ENCODE measurements around the gene TRMT112. TPM values are rescaled to one million over a fixed set of nuclear protein-coding genes. Genes with fewer than 3 reads are reported as not detected.

TRMT112 gene
- polyA plus RNA-seq (2013, experiment 1 of 2; ENCODE audit: insufficient read length): 205 TPM
- polyA plus RNA-seq (2013, experiment 2 of 2; ENCODE audit: insufficient read length): 200 TPM

DNA sequence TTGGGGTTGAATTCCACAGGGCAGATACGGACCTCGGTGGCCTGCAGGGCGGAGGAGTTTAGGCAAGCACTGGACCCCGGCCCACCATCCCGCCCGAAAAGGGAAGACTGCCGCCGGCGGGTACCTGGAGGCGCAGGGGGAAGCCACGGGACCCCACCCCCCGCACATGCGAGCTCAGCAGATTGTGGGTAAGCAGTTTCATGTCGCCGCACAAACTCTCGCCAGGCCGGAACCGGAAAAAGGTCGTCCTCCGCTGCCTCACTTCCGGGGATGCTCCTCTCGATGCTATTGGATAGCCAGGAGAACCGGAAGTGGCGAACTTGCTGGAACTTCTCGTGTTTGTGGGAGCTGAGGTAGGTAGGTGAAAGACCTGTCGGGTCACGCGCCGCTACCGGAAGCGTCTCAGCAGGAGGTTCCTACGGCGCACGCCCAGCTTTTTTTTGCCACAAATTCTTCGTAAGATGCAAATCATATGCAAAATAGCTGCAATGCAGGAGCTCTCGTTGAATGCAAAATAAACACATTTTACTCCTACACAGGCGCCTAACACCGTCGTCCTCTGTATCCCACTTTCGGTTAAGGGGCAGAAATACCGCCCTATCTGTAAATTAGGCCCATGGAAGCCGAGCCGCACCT is at the start of gene TRMT112:
Gene TRMT112 (minus strand): TSS at position 235 of the 636 bp plus-strand sequence. CDS start 33 bp downstream, at position 202.
- DNase-seq: peak; percentile 97

DNA sequence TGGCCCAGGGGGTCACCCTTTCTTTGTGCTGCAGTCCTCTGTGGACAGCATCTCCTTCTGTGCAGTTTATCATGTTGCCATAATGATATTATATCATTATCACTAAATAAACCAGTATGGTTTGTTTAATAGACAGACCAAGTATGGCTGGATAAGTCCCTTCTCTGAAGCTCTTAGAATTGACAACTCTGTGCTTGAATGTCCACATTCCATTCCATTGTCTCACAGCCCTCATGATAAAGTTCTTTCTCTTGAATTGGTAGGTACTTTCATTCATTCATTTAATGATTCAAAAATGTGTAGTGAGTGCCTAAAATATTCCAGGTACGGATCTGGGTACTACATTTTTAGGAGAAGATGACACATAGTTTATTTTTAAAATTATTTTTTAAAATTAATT is 49.4 kb upstream of the TRMT112 start:
- no peak for DNase-seq

GRCh38 chr11:64364911-64365310 is 47.6 kb upstream of the TRMT112 start:
- no peak for DNase-seq

DNA sequence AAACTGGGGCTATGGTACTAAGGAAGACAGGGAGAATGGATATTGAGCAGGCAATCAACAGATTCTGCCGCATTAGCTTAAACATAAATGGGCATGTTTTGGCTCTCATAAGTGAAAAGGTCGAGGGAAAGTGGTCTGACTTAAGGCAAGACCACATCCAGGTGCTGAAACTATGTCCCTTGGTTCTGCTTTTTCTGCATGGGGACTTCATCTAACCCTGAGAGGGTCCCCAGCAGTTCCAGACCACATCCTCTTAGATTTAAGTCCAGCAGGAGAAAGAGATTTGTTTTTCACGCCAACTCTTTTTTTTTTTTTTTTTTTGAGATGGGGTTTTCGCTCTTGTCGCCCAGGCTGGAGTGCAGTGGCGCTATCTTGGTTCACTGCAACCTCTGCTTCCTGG is 47.1 kb upstream of the TRMT112 start:
- DNase-seq: no peak

- DNase-seq: no peak
Observed at GRCh38 chr11:64362339-64362738, 45.0 kb upstream of the TRMT112 start.

- DNase-seq: no peak
Observed at GRCh38 chr11:64361659-64362058, 44.3 kb upstream of the TRMT112 start.

DNA sequence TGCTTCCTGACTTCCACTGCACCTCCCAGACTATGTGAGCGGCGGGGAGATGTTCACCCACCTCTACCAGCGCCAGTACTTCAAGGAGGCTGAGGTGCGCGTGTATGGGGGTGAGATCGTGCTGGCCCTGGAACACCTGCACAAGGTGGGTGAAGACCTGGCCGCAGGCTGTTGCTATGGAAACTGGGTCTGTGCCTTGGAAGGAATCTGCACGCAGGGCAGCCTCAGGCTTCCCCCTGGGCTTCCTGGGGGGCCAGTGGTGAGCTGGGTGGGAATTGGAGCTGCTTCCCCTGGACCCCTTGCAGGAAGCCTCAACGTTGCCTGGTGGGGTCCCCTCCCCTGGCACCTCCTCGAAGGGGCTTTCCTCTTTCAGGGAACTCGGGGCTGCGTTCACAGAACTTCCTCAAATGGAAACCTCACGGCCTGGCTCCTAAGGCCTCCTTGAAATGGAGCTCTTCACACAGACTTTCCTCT is 43.1 kb upstream of the TRMT112 start:
- no peak for DNase-seq

DNA sequence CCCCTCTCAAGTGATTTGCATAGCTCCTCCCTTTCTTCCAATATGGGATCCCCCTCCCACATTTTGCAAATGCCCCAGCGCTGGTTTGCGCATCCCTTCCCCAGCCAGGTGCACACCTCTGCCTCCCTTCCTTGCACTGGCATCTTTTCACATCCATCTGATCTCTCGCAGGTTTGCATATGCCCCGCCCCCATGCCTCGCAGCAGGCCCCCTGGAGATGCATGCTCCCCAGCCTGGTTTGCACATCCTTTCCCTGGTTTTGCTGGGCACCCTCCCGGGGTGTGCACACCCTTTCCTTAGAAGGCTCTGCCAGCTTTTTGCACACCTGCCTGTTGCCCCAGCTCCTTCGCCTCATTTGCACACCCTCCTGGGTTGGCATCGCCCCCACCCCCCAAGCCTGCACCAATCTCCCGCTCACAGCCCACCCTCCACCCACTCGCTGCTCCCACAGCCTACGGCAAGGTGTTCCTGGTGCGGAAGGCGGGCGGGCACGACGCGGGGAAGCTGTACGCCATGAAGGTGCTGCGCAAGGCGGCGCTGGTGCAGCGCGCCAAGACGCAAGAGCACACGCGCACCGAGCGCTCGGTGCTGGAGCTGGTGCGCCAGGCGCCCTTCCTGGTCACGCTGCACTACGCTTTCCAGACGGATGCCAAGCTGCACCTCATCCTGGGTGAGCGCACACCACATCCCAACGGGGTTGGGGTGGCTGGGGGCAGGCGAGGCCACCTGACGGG is 42.5 kb upstream of the TRMT112 start:
- DNase-seq: no peak

DNA sequence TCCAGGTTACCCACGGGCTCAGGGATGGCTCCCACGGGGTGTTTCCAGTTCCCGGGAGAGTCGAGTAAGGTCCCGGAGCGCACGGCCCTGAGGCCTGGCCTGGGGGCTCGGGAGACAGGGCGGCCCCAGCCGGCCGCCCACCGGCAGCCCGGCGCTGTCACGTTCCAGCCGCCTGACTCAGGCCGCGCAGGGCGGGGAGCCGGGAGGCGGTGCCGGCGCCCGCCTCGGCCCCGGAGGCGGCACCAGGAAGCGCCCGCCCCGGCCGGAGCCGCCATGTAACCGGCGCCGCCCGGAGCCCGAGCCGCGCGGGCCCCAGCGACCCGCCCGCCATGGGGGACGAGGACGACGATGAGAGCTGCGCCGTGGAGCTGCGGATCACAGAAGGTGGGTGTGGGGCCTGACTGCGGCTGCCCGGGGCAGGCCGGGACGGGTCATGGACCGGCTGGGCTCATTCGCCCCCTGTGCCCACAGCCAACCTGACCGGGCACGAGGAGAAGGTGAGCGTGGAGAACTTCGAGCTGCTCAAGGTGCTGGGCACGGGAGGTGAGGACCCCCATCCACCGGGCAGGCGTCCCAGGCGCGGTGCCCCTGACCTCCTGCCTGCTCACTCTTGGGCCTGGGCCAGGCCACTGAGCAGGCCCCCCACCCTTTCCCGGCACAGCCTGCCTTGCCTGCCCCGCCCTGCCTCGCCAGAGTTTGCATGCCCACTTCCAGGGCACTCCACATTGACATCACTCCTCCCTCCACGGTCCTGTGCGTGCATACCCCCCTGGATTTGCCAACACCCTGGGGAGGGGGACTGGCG is 41.8 kb upstream of the TRMT112 start, which contains the start of gene RPS6KA4:
Gene RPS6KA4 (plus strand): TSS at position 256 of the 805 bp plus-strand sequence. CDS start 74 bp downstream, at position 330.
- DNase-seq: peak; percentile 73

DNA sequence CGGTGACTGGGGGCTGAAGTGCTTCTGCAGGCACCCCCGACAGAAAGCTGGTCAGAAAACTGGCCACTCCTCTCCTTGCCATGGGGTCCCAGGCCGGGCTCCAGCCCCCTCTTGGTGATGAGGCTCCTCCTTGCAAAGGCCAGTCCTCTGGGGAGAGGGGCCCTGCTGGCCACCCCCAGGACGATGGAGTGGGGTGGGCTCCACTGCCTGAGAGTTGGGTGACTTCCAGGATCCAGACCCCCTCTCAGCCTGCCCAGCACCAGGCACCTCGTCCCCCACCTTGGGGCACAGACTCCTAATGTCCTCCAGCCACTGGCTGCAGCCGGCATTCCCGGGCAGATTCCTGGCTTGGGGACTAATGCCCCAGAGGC is 41.2 kb upstream of the TRMT112 start:
- no peak for DNase-seq

DNA sequence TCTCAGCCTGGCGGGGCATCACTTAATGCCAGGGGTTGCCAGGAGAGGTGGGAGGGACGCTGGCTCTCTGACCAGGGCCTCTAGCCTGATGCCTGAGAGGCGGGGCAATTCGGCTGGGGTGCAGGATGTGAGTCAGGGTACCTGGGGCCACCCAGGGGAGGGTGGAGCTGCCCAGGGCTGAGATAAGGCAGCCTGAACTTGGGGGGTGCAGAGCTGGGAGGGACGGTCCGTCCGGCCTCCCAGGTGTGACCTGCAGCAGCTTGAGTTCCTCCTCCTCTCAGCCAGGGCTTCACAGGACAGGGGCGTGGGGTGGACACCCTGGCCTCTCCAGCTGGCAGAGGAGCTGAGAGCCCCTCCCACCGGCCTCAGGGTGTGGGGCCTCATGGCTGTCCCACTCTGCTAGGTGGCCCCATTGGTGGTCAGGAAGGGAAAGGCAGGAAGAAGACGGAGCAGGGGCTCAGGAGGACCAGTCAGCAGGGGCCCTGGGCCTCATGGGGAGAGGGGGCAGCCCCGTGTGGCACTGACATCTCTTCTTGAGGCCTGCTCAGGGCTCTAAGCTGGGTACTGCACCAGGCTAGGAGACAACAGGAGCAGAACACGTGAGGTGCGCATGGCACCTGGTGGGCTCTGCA is 40.7 kb upstream of the TRMT112 start:
- no peak for DNase-seq

GRCh38 chr11:64357446-64357845 is 40.1 kb upstream of the TRMT112 start:
- DNase-seq: no peak

- DNase-seq: peak; percentile 36
Observed at GRCh38 chr11:64356498-64357411, 39.4 kb upstream of the TRMT112 start.

DNA sequence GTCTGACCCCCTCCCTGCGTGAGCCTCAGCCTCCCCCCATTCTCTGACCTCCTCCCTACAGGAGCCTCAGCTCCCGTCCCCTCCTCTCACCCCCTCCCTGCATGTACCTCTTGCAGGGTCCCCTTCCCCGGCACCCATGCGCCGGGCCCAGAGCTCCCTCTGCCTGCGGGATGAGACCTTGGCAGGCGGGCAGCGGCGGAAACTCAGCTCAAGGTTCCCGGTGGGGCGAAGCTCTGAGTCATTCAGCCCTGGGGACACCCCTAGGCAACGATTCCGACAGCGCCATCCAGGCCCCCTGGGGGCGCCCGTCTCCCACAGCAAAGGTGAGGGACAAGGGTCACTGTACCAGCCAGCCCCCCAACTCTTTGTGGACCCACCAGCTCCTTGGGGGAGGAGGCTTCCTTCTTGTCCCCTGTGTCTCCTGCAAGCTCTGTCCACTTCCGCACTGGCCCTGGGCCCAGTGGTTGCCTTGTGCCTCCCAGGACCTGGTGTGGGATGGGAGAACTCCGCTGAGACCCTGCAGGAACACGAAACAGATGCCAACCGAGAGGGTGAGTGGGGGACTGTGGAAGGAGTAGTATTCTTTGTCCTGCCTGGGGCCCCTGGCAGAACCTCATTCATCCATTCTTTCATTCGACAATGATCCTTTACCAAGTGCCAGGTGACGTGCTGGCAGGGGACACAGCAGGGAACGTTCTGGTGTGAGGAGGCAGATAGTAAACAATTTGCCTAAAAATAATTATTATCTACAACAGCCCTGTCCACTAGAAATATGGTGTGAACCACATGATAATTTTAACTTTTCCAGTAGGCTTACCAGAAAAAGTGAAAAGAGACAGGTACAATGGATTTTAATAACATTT is 38.0 kb upstream of the TRMT112 start:
- peak; percentile 83 for DNase-seq

DNA sequence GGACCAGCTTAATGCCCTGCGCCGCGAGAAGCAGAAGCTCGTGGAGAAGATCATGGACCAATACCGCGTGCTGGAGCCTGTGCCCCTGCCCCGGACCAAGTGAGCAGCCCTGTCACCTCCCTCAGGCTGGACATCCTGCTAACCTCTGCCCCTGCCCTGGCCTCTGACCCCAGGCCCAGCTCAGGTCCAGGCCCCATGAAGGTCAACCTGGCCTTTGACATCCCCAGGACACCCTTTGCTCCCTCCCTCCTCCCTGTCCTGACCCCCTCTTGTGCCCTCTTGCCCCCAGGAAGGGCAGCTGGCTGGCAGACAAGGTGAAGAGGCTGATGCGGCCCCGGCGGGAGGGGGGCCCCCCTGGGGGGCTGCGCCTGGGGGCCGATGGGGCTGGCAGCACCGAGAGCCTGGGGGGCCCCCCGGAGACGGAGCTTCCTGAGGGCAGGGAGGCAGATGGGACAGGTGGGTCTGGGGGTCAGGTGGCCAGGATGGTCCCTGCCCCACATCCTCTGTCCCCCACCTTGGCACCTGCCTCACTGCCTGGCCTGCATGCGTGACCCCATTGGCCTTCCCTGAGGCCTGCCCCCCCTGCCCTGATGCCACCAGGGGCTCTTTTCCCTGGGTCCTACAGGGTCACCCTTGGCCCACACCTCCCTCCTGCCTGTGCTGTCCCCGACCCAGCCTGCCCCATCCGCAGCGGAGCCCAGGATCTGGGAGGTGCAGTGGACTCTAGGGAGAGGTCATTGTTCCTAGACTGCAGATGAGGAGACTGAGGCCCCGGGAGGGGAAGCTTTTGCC is 36.6 kb upstream of the TRMT112 start:
- DNase-seq: no peak

- no peak for DNase-seq
Observed at GRCh38 chr11:64352995-64353714, 35.8 kb upstream of the TRMT112 start.

DNA sequence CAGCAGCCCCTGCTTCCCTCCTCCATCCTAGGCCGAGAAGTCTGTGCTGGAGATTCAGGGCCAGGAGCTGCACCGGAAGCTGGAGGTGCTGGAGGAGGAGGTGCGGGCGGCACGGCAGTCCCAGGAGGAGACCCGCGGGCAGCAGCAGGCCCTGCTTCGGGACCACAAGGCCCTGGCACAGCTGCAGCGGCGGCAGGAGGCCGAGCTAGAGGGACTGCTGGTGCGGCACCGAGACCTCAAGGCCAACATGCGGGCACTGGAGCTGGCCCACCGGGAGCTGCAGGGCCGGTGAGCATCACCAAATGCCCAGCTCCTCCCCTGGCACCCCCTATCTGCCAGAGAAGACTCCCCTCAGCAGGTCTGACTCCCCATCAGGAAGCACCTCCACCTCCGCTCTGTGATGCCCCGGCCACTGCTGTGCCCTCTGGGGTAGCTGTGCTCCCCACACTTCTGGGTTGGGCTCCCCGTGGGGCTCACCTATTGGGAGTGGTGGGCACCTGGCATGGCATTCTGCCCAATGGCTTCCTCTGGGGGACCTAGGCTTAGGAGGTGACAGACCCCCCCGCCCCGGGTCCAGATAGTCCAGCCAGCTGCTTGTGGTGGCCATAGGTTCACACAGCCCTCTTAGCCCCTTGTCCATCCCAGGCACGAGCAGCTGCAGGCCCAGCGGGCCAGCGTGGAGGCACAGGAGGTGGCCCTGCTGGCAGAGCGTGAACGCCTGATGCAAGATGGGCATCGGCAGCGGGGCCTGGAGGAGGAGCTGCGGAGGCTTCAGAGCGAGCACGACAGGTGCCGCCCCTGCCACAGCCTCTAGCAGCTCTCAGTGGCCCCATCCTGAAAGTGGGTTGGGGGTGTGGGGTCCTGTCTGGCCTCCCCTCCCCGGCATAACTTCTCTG is 35.0 kb upstream of the TRMT112 start:
- no peak for DNase-seq

DNA sequence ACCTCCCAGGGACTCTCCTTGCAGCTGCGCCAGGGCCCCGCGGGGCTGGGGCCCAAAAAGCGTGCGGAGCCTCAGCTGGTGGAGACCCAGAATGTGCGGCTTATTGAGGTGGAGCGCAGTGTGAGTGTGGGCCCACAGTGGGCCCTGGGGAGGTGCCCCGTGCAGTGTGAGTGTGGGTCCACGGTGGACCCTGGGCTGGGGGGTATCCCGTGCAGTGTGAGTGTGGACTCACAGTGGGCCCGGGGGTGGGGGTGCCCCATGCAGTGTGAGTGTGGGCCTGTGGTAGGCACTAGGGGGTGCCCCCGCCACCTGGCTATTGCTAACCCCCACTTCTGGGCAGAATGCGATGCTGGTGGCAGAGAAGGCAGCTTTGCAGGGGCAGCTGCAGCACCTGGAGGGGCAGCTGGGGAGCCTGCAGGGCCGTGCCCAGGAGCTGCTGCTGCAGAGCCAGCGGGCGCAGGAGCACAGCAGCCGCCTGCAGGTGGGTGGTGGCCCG is 33.8 kb upstream of the TRMT112 start:
- no peak for DNase-seq

Measured in fibroblast of skin of abdomen (primary cell).